Spleen (tissue), 7 donors: ENCODE results near the gene SULT1C4.

Source experiments
- CTCF ChIP-seq, 11 experiments: fragments of 200-600 bp in 7 of 11; fragments of 450-650 bp in 4 of 11; sonication (generic) in 4 of 11; IDR thresholded peaks in 8 of 11; conservative IDR thresholded peaks in 3 of 11; 1 replicate in 7 of 11; 2 replicates in 4 of 11; pipeline versions ENCODE4 v1.4.0 to v1.8.0; 2016 to 2021; ENCODE audit warnings: antibody characterized with exemption in 11 of 11, inconsistent platforms in 4 of 11, mild to moderate bottlenecking in 1 of 11
- POLR2A ChIP-seq, 3 donors: fragments of 450-650 bp; IDR thresholded peaks; one replicate each; pipeline ENCODE4 v1.5.1; 2017; ENCODE audit warnings: antibody characterized with exemption in 3 of 3, mild to moderate bottlenecking in 1 of 3
- POLR2AphosphoS5 ChIP-seq, 3 donors: sonication (generic); formaldehyde crosslinking; IDR thresholded peaks; one replicate each; pipeline ENCODE4 v1.5.1; 2017; ENCODE audit warnings: antibody characterized with exemption in 3 of 3
- donor health status: DM: no; HTN: no; CAD: no; lungs with moderate emphysema.
- donor health status: DM: no; HTN: no; CAD: no.
- donor health status: DM: no; HTN: no; CAD: no.

GRCh38 chr2:108363908-108364225 lies 13.9 kb upstream of the SULT1C4 start:
- no peak for TF ChIP-seq POLR2A (IDR thresholded peaks at IDR 0.05)
- TF ChIP-seq CTCF (IDR thresholded peaks at IDR 0.05 in 8 of 11, conservative IDR thresholded peaks at IDR 0.05 in 3 of 11): no peak
- TF ChIP-seq POLR2AphosphoS5 (IDR thresholded peaks at IDR 0.05): no peak
